K562 (cell line): ENCODE data around the gene ZNF804A.

Experiments
- BRD9 ChIP-seq: fragments of 450-650 bp; IDR thresholded peaks from 2 replicates; pipeline ENCODE4 v1.6.1; 2018; ENCODE audit warnings: low read depth; ENCODE audit not compliant: partially characterized antibody
- CEBPB ChIP-seq: fragments of 450-650 bp; IDR thresholded peaks from 2 replicates; pipeline ENCODE4 v1.6.1; 2016; ENCODE audit warnings: missing genetic modification characterization, missing compliant biosample characterization
- CTCF ChIP-seq, 3 experiments: IDR thresholded peaks in 2 of 3; conservative IDR thresholded peaks in 1 of 3; 2 replicates each; pipeline ENCODE4 v1.5.1; 2011 to 2012; ENCODE audit warnings: low read length in 3 of 3, mild to moderate bottlenecking in 3 of 3, control low read depth in 2 of 3, improper control_type of control experiment in 1 of 3, inconsistent platforms in 1 of 3, low read depth in 1 of 3, mixed read lengths in 1 of 3, moderate library complexity in 1 of 3; ENCODE audit not compliant: insufficient read depth in 2 of 3
- HBP1 ChIP-seq: fragments of 450-650 bp; formaldehyde crosslinking; IDR thresholded peaks from 2 replicates; pipeline ENCODE4 v1.4.0; 2022; ENCODE audit warnings: missing genetic modification characterization
- HDAC2 ChIP-seq: fragments of 450-650 bp; IDR thresholded peaks from 2 replicates; pipeline ENCODE4 v1.6.1; 2016; ENCODE audit warnings: mild to moderate bottlenecking
- JUN ChIP-seq, 2 experiments: sonication (generic) in 1 of 2; formaldehyde crosslinking in 1 of 2; IDR thresholded peaks; 2 replicates each; pipeline versions ENCODE4 v1.6.1 to v1.8.0; 2012 to 2022; ENCODE audit warnings: borderline replicate concordance in 2 of 2, mild to moderate bottlenecking in 2 of 2, improper control_type of control experiment in 1 of 2, low read depth in 1 of 2, low read length in 1 of 2, missing genetic modification reagents in 1 of 2
- MEF2A ChIP-seq: IDR thresholded peaks from 2 replicates; pipeline ENCODE4 v1.6.1; 2011; ENCODE audit warnings: low read depth, mild to moderate bottlenecking, low read length, moderate library complexity; ENCODE audit not compliant: control insufficient read depth
- MXI1 ChIP-seq: IDR thresholded peaks from 2 replicates; pipeline ENCODE4 v1.6.1; 2011; ENCODE audit warnings: low read depth, mild to moderate bottlenecking, improper control_type of control experiment, low read length
- POLR2A ChIP-seq: fragments of 450-650 bp; conservative IDR thresholded peaks from 2 replicates; pipeline ENCODE4 v1.6.1; 2016
- RBM14 ChIP-seq: fragments of 200-400 bp; formaldehyde crosslinking; IDR thresholded peaks from 2 replicates; pipeline ENCODE4 v1.6.1; 2018; ENCODE audit warnings: low read depth, mild to moderate bottlenecking, low read length, moderate library complexity, borderline replicate concordance; ENCODE audit not compliant: insufficient read depth
- TARDBP ChIP-seq: fragments of 450-650 bp; IDR thresholded peaks from 2 replicates; pipeline ENCODE4 v1.6.1; 2016
- ZFP1 ChIP-seq: fragments of 450-650 bp; formaldehyde crosslinking; IDR thresholded peaks from 2 replicates; pipeline ENCODE4 v1.4.0; 2020; ENCODE audit warnings: mild to moderate bottlenecking, mixed read lengths
- TF ChIP-seq, protein P1 (sequence below): fragments of 250-450 bp; sonication (Bioruptor Pico); IDR thresholded peaks from 2 replicates; pipeline ENCODE4 v1.4.0; 2020; ENCODE audit warnings: mild to moderate bottlenecking, moderate library complexity

- no peak for TF ChIP-seq CTCF (IDR thresholded peaks at IDR 0.05 in 2 of 3, conservative IDR thresholded peaks at IDR 0.05 in 1 of 3; ENCODE audit: insufficient read depth in 2 of 3, low read depth in 1 of 3, low read length in 3 of 3)
- no peak for TF ChIP-seq CEBPB (tag)
- TF ChIP-seq, protein P1, sequence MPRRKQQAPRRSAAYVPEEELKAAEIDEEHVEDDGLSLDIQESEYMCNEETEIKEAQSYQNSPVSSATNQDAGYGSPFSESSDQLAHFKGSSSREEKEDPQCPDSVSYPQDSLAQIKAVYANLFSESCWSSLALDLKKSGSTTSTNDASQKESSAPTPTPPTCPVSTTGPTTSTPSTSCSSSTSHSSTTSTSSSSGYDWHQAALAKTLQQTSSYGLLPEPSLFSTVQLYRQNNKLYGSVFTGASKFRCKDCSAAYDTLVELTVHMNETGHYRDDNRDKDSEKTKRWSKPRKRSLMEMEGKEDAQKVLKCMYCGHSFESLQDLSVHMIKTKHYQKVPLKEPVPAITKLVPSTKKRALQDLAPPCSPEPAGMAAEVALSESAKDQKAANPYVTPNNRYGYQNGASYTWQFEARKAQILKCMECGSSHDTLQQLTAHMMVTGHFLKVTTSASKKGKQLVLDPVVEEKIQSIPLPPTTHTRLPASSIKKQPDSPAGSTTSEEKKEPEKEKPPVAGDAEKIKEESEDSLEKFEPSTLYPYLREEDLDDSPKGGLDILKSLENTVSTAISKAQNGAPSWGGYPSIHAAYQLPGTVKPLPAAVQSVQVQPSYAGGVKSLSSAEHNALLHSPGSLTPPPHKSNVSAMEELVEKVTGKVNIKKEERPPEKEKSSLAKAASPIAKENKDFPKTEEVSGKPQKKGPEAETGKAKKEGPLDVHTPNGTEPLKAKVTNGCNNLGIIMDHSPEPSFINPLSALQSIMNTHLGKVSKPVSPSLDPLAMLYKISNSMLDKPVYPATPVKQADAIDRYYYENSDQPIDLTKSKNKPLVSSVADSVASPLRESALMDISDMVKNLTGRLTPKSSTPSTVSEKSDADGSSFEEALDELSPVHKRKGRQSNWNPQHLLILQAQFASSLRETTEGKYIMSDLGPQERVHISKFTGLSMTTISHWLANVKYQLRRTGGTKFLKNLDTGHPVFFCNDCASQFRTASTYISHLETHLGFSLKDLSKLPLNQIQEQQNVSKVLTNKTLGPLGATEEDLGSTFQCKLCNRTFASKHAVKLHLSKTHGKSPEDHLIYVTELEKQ: no peak
- no peak for TF ChIP-seq HBP1 (CRISPR knock-in tag)
- TF ChIP-seq JUN (IDR thresholded peaks at IDR 0.05; ENCODE audit: borderline replicate concordance, low read depth, low read length): no peak
- no peak for TF ChIP-seq JUN (CRISPR knock-in tag; IDR thresholded peaks at IDR 0.05; ENCODE audit: borderline replicate concordance)
- no peak for TF ChIP-seq HDAC2
- no peak for TF ChIP-seq POLR2A
- no peak for TF ChIP-seq BRD9
- TF ChIP-seq TARDBP: no peak
- no peak for TF ChIP-seq ZFP1 (CRISPR knock-in tag)
- no peak for TF ChIP-seq RBM14
- TF ChIP-seq MEF2A: no peak
- no peak for TF ChIP-seq MXI1
These were observed 170.7 kb downstream of the ZNF804A start for GRCh38 chr2:184769023-184769422.
